Osteoblast (primary cell): Measurements from ENCODE around the gene PODXL2. TPM values are rescaled to one million over a fixed set of nuclear protein-coding genes. Genes with fewer than 3 reads are reported as not detected.
"Not testable (repeated sequence)": the region's sequence is repeated elsewhere in the genome, so short reads cannot be mapped to it uniquely, and the experiment has no call there.

Source experiments
- DNase-seq: peaks from one replicate; pipeline ENCODE4 v3.0.0; 2011; ENCODE audit warnings: low spot score, mixed read lengths; ENCODE audit not compliant: insufficient read length; ENCODE audit errors: missing footprints
- H2AFZ ChIP-seq: 2 replicates; pipeline ENCODE4 v1.6.0; 2011; ENCODE audit warnings: mild to moderate bottlenecking, low read length
- H3K27ac ChIP-seq: 2 replicates; pipeline ENCODE4 v1.5.1; 2011; ENCODE audit warnings: mild to moderate bottlenecking, low read depth, low read length, moderate library complexity
- H3K27me3 ChIP-seq: 2 replicates; pipeline ENCODE4 v1.6.0; 2012; ENCODE audit warnings: mild to moderate bottlenecking, control low read depth, inconsistent platforms, low read length, moderate library complexity; ENCODE audit not compliant: insufficient read depth
- H3K36me3 ChIP-seq: 2 replicates; pipeline ENCODE4 v1.5.1; 2011; ENCODE audit warnings: mild to moderate bottlenecking, low read length, control low read depth, moderate library complexity; ENCODE audit not compliant: insufficient read depth
- H3K4me1 ChIP-seq: 2 replicates; pipeline ENCODE4 v1.5.1; 2011; ENCODE audit warnings: mild to moderate bottlenecking, low read length, control low read depth, moderate library complexity; ENCODE audit not compliant: insufficient read depth
- H3K4me2 ChIP-seq: 2 replicates; pipeline ENCODE4 v1.6.0; 2011; ENCODE audit warnings: mild to moderate bottlenecking, low read length; ENCODE audit not compliant: insufficient read depth
- H3K4me3 ChIP-seq: fragments of 200-600 bp; sonication (generic); 3 replicates; pipeline ENCODE4 v1.5.1; 2012; ENCODE audit warnings: mild to moderate bottlenecking, low read length, inconsistent platforms; ENCODE audit not compliant: insufficient read depth
- H3K79me2 ChIP-seq: 2 replicates; pipeline ENCODE4 v1.6.0; 2012; ENCODE audit warnings: mild to moderate bottlenecking, low read length, control low read depth, inconsistent platforms; ENCODE audit not compliant: insufficient read depth
- H3K9me3 ChIP-seq: 2 replicates; pipeline ENCODE4 v1.5.1; 2011; ENCODE audit warnings: low read depth, low read length, control low read depth
- H4K20me1 ChIP-seq: 2 replicates; pipeline ENCODE4 v1.6.0; 2012; ENCODE audit warnings: mild to moderate bottlenecking, low read length, control low read depth; ENCODE audit not compliant: insufficient read depth
- total RNA-seq: library from RNA; depleted of rRNA; stranded (reverse); fragments of >200 nt; gene quantifications from 2 replicates; pipeline ENCODE4 v1.2.3, GENCODE V29; 2012
- TF ChIP-seq, protein P1 (sequence below): IDR thresholded peaks from 2 replicates; pipeline ENCODE4 v1.5.1; 2011; ENCODE audit warnings: mild to moderate bottlenecking, low read depth, low read length, moderate library complexity; ENCODE audit errors: extremely low read depth

Gene PODXL2
- total RNA-seq, 1 donor = 0.36 TPM

DNA sequence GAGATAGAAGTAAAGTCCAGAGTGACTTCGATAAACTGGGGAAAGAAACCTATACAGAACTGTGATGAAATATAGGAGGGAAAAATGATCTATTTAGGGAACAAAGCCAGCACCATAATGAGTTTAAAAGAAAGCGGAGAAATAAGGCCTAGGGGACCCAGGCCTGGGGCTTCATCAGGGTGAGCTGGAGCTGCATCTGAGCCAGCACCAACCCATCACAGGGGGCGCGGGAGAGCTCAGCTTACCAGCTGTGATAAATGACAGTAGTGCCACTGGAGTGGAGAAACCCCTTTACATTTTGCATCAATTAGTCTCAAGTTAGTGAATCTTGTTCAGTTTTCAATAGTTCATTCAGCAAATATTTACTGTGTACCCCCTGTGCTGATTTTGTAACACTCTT is 21.3 kb downstream of the PODXL2 start:
- TF ChIP-seq, protein P1, sequence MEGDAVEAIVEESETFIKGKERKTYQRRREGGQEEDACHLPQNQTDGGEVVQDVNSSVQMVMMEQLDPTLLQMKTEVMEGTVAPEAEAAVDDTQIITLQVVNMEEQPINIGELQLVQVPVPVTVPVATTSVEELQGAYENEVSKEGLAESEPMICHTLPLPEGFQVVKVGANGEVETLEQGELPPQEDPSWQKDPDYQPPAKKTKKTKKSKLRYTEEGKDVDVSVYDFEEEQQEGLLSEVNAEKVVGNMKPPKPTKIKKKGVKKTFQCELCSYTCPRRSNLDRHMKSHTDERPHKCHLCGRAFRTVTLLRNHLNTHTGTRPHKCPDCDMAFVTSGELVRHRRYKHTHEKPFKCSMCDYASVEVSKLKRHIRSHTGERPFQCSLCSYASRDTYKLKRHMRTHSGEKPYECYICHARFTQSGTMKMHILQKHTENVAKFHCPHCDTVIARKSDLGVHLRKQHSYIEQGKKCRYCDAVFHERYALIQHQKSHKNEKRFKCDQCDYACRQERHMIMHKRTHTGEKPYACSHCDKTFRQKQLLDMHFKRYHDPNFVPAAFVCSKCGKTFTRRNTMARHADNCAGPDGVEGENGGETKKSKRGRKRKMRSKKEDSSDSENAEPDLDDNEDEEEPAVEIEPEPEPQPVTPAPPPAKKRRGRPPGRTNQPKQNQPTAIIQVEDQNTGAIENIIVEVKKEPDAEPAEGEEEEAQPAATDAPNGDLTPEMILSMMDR = no peak
- H3K4me2 ChIP-seq = no peak overlapping the region
- DNase-seq = no peak
- H3K9me3 ChIP-seq = no peaks in the 10 kb centered on the region
- no peaks in the 10 kb centered on the region for H3K4me1 ChIP-seq
- H3K79me2 ChIP-seq = no peaks in the 10 kb centered on the region
- no peak overlapping the region for H3K4me3 ChIP-seq
- H4K20me1 ChIP-seq = no peaks in the 10 kb centered on the region
- no peaks in the 10 kb centered on the region for H3K36me3 ChIP-seq
- no peak overlapping the region for H2AFZ ChIP-seq
- peaks cover 8% of the 10 kb centered on the region for H3K27me3 ChIP-seq
- H3K27ac ChIP-seq = no peak overlapping the region

DNA sequence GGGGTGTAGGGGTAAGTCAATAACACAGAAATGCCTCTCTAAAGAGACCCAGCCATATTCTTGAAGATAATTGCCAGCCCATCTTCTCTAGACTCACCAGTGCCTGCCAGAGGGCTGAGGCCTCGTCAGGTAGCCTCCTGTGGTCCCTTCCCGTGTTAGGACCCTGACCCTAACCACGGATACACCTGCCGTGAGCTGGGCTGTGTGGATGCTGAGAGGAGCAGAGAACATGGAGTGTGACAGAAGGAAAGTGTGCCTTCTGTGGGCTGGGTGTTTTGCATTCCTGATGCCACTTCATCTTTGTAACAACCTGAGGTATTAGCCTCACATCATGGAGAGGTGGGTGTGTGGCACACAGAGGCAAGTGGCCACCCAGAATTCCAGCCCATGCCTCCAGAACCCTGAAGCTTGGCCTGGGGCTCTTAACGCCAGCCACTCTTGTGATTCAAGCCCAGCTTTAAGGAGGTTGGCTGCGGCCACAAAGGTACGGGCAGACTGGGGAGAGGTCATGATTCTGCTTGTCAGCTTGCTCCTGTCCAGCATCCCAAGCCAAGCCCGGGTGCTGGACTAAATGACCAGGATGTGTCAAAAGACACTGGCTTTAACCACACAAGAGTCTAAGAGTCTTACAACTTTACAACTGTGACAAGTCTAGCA is 22.7 kb downstream of the PODXL2 start:
- H2AFZ ChIP-seq = no peak overlapping the region
- TF ChIP-seq, protein P1 = no peak
- H3K4me1 ChIP-seq = peaks cover 5% of the 10 kb centered on the region
- no peaks in the 10 kb centered on the region for H3K79me2 ChIP-seq
- H4K20me1 ChIP-seq = no peaks in the 10 kb centered on the region
- no peak overlapping the region for H3K4me2 ChIP-seq
- peaks cover 8% of the 10 kb centered on the region for H3K27me3 ChIP-seq
- no peak overlapping the region for H3K4me3 ChIP-seq
- H3K36me3 ChIP-seq = no peaks in the 10 kb centered on the region
- DNase-seq = no peak
- H3K27ac ChIP-seq = no peak overlapping the region
- H3K9me3 ChIP-seq = no peaks in the 10 kb centered on the region

GRCh38 chr3:127652246-127652995 is 23.4 kb downstream of the PODXL2 start:
- H4K20me1 ChIP-seq = no peaks in the 10 kb centered on the region
- no peak overlapping the region for H3K27ac ChIP-seq
- H3K79me2 ChIP-seq = no peaks in the 10 kb centered on the region
- H3K4me1 ChIP-seq = peaks cover 5% of the 10 kb centered on the region
- H3K4me2 ChIP-seq = no peak overlapping the region
- H2AFZ ChIP-seq = no peak overlapping the region
- TF ChIP-seq, protein P1 = peak; percentile 90
- no peaks in the 10 kb centered on the region for H3K36me3 ChIP-seq
- H3K4me3 ChIP-seq = no peak overlapping the region
- H3K9me3 ChIP-seq = no peaks in the 10 kb centered on the region
- DNase-seq = peak; percentile 91
- H3K27me3 ChIP-seq = peaks cover 8% of the 10 kb centered on the region

DNA sequence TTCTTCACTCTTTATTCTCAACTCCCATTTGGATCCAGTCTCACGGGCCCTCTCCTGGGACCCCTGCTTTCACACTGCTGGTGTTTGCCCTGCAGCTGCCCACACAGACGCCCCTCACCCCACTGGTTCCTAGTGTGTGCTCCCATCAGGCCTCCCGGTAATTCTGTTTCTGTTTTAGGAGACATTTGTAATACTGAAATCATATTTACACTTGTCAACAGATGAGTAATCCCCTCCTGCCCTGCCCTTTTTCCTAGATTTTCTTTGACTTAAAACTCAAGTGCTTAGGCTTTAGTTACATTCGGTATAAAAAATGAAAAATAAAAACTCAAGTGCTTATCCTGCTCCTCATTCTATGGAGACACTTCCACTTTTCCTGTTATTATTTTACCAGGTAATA is 25.4 kb downstream of the PODXL2 start:
- TF ChIP-seq, protein P1 = no peak
- H3K36me3 ChIP-seq = no peaks in the 10 kb centered on the region

DNA sequence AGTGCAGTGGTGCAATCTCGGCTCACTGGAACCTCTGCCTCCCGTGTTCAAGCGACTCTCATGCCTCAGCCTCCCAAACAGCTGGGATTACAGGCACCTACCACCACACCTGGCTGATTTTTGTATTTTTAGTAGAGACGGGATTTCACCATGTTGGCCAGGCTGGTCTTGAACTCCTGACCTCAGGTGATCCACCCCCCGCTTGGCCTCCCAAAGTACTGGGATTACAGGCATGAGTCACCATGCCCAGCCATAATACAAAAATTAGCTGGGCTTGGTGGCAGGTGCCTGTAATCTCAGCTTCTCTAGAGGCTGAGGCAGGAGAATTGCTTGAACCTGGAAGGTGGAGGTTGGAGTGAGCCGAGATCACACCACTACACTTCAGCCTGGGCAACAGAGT is 26.0 kb downstream of the PODXL2 start:
- H3K79me2 ChIP-seq, H3K4me3 ChIP-seq, H3K4me2 ChIP-seq, H3K9me3 ChIP-seq, H2AFZ ChIP-seq, H3K4me1 ChIP-seq, H3K27ac ChIP-seq, H3K36me3 ChIP-seq, H3K27me3 ChIP-seq, DNase-seq, H4K20me1 ChIP-seq: not testable (repeated sequence)

More for the DNA sequence above, 25.4 kb downstream of the PODXL2 start:
- H3K27me3 ChIP-seq = peaks cover 5% of the 10 kb centered on the region
- H3K4me2 ChIP-seq = no peak overlapping the region
- H3K27ac ChIP-seq = no peak overlapping the region
- H3K79me2 ChIP-seq = no peaks in the 10 kb centered on the region
- no peaks in the 10 kb centered on the region for H4K20me1 ChIP-seq
- H3K4me1 ChIP-seq = peaks cover 5% of the 10 kb centered on the region
- no peak overlapping the region for H2AFZ ChIP-seq
- no peaks in the 10 kb centered on the region for H3K9me3 ChIP-seq
- no peak overlapping the region for H3K4me3 ChIP-seq
- DNase-seq = peak; percentile 37
